GM18951 (cell line): ENCODE results near the gene CBLN3.

Source experiments
- POLR2A ChIP-seq: IDR thresholded peaks from 4 replicates; pipeline ENCODE4 v1.6.1; 2011; ENCODE audit warnings: mild to moderate bottlenecking; ENCODE audit not compliant: insufficient read length, insufficient read depth; ENCODE audit errors: extremely low read depth
- in situ Hi-C: fragments of 300-500 bp; cut with MboI; formaldehyde crosslinking; loops from one replicate; pipeline ENCODE4 v1.12.0; 2022; ENCODE audit warnings: low sequenced_read_pairs, mixed read lengths, inconsistent platforms; ENCODE audit not compliant: unreplicated experiment

The CBLN3 gene

DNA sequence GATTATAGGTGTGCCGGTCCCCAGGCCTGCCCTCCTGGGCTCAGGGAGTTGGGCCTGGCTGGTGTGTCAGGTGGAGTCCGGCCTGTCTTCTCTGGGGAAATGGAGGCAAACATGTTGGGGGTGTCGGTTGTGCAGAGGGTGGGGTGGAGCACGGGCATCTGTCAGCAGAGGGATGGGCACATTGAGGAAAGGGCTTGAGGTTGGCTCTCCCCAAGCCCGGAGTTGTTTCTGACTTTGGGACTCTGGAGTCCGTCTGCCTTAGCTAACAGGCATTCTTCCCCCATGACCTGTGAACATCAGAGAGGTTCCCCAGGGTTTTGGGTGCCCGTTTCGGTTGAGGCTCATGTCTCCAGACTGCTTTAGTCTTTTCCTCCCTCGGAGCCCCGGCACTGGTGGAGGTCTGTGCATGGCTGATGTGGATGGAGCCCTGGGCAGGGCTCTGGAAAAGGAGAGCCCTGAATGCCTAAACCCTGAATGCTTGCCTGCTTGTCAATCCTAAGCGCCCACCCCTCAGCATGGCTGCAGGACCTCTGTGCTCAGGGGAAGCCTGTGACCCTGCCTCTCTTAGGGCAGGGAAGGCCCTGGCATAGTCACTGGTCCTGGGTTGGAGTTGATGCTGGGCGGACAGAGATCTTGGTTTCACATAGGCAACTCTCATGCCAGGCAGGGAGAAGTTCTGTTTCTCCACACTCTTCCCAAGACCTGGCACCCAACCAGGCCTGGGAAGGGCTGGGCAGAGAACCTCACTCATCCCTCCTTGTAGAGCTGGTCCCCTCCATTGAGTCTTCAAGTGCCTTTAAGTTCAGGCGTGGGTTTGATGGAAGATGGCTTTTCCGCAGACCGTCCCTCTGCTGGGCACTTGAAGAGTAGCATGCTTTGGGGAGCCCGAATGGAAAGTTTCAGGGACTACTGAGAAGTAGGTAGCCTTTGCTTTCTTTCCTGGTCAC, 17.8 kb downstream of the CBLN3 start:
- TF ChIP-seq POLR2A: no peak
- in situ Hi-C loops: no loop called here

- in situ Hi-C loops: no loop called here
Observed at GRCh38 chr14:24409956-24410355, 19.5 kb downstream of the CBLN3 start.

GRCh38 chr14:24409192-24409591, 20.3 kb downstream of the CBLN3 start:
- no peak for TF ChIP-seq POLR2A
- in situ Hi-C loops: no loop called here

More at GRCh38 chr14:24409956-24410355, 19.5 kb downstream of the CBLN3 start:
- no peak for TF ChIP-seq POLR2A

GRCh38 chr14:24408764-24409163, 20.7 kb downstream of the CBLN3 start:
- in situ Hi-C loops: no loop called here
- no peak for TF ChIP-seq POLR2A

- in situ Hi-C loops: no loop called here
- TF ChIP-seq POLR2A: no peak
Observed at GRCh38 chr14:24407608-24408325, 21.7 kb downstream of the CBLN3 start.

GRCh38 chr14:24406416-24406815, 23.1 kb downstream of the CBLN3 start:
- in situ Hi-C loops: no loop called here
- TF ChIP-seq POLR2A: no peak

DNA sequence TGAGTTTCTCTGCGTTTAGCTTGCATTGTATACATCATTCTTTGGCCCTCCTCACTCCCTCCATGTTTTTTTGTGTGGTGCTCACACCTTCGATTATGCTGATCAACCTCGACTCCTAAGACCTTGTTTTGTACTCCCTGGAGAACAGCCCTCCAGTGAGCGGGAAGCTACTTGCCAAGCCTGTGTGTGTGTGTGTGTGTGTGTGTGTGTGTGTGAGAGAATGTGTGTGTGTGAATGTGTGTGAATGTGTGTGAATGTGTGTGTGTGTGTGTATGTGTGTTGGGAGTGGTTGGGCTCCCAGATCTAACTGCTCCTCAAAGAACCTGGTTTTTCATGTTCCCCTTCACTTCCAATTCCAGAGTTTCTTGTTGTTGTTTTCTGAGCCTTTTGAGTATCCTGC, 24.7 kb downstream of the CBLN3 start:
- TF ChIP-seq POLR2A: no peak
- in situ Hi-C loops: no loop called here

GRCh38 chr14:24403294-24403998, 26.0 kb downstream of the CBLN3 start:
- no peak for TF ChIP-seq POLR2A
- in situ Hi-C loops: no loop called here

DNA sequence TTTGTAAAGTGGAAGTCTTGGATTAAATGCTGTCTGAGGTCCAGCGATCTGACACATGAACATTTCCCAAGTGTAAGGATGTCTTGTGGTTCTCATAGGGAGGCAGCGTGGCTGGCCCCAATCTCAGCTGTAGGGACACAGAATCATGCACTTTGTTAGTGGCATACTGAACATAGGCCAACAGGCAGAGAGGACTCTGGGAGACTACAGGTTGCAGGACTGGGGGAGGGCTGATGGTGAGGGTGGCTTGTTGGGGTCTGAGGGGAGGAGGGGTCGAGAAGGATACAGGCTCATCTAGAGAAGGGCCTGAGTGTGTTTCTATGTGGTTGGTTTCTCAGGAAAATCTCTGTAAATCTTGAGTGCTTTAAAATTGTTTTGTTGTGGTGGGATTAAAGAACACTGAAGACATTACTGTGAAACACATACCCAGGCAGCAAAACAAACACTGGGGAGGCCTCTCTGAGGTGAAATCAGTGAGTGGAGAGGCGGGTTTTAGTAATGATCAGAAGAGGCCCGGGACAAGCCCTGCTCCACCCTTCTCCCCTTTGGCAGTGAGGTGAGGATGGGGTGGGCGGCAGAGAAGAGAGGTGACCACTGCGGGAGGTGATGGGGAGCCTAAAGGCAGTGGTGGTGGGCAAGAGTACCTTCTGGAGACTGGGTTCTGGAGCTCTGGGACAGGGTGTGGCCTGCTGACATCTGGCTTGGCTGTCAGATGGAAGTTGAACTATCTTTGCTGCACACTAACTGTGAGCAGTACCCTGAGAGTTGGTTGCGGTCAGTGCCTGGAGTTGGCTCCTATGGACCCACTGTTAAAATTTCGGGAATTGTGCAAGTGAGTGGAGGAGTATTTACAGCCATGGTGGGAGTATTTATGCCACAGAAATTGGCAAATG, 27.4 kb downstream of the CBLN3 start:
- TF ChIP-seq POLR2A: no peak
- in situ Hi-C loops: no loop called here

- in situ Hi-C loops: no loop called here
- no peak for TF ChIP-seq POLR2A
Observed at GRCh38 chr14:24399999-24400718, 29.3 kb downstream of the CBLN3 start.

DNA sequence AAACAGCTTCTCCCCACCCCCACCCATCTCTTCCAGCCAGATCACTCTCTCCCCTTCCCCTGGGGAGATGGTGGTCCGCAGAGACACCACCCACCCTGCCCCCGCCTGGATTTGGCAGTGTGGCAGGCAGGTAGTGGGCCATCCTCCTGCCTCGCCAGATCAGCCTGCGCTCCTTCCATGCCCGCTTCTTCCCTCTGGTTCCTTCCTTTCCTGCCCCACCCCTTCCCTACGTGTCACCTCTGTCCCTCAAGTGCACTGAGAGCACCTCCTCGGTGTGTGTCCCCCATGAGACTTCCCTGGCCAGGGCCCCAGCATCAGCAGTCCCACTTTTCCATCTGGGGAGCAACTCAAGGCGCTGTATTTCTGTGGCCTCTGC, 30.0 kb downstream of the CBLN3 start:
- in situ Hi-C loops: no loop called here

More for the DNA sequence above, 30.0 kb downstream of the CBLN3 start:
- TF ChIP-seq POLR2A: no peak
